ENCODE measurements around the gene RABGAP1L.

DNA sequence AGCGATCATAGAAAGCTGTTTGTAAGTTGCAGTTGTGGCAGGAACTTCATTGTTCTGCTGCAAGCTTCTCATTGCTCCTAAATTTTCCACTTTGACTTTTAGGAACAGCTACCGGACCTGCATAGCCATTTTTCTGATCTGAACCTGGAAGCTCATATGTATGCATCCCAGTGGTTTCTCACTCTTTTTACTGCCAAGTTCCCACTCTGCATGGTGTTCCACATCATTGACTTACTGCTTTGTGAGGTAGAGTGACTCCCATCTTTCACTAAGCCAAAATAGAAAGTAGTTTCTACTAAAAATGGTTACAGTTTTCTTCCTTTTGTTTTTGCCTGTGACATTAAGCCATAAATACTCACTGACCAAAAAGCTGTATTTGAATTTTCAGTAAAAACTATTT is 542.7 kb downstream of the RABGAP1L start:
- TF ChIP-seq, protein P1, sequence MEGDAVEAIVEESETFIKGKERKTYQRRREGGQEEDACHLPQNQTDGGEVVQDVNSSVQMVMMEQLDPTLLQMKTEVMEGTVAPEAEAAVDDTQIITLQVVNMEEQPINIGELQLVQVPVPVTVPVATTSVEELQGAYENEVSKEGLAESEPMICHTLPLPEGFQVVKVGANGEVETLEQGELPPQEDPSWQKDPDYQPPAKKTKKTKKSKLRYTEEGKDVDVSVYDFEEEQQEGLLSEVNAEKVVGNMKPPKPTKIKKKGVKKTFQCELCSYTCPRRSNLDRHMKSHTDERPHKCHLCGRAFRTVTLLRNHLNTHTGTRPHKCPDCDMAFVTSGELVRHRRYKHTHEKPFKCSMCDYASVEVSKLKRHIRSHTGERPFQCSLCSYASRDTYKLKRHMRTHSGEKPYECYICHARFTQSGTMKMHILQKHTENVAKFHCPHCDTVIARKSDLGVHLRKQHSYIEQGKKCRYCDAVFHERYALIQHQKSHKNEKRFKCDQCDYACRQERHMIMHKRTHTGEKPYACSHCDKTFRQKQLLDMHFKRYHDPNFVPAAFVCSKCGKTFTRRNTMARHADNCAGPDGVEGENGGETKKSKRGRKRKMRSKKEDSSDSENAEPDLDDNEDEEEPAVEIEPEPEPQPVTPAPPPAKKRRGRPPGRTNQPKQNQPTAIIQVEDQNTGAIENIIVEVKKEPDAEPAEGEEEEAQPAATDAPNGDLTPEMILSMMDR (IDR thresholded peaks at IDR 0.05), result no peak
- TF ChIP-seq EP300 (IDR thresholded peaks at IDR 0.05), result no peak
